K562 (cell line): ENCODE results near the gene SENP7. TPM values are rescaled to one million over a fixed set of nuclear protein-coding genes. Genes with fewer than 3 reads are reported as not detected.

Experiments
- BRD9 ChIP-seq: fragments of 450-650 bp; IDR thresholded peaks from 2 replicates; pipeline ENCODE4 v1.6.1; 2018; ENCODE audit warnings: low read depth; ENCODE audit not compliant: partially characterized antibody
- COPS2 ChIP-seq: fragments of 450-650 bp; conservative IDR thresholded peaks from 2 replicates; pipeline ENCODE4 v1.6.1; 2016; ENCODE audit warnings: mild to moderate bottlenecking, moderate library complexity
- CREM ChIP-seq: IDR thresholded peaks from 2 replicates; pipeline ENCODE4 v1.6.1; 2014; ENCODE audit warnings: antibody characterized with exemption, low read depth
- FOXK2 ChIP-seq, 2 experiments: fragments of 450-650 bp; IDR thresholded peaks in 1 of 2; conservative IDR thresholded peaks in 1 of 2; 2 replicates each; pipeline ENCODE4 v1.6.1; 2016; ENCODE audit warnings: low read depth in 2 of 2, mild to moderate bottlenecking in 1 of 2
- MTA3 ChIP-seq: fragments of 450-650 bp; formaldehyde crosslinking; IDR thresholded peaks from 2 replicates; pipeline ENCODE4 v1.6.1; 2017; ENCODE audit warnings: mild to moderate bottlenecking, borderline replicate concordance
- NR4A1 ChIP-seq, 2 experiments: fragments of 250-450 bp in 1 of 2; fragments of 450-650 bp in 1 of 2; sonication (Bioruptor Pico) in 1 of 2; IDR thresholded peaks; 2 replicates each; pipeline versions ENCODE4 v1.4.0 to v1.6.1; 2016 to 2020; ENCODE audit warnings: mild to moderate bottlenecking in 2 of 2, missing compliant biosample characterization in 1 of 2, missing genetic modification characterization in 1 of 2, moderate library complexity in 1 of 2
- SOX6 ChIP-seq: fragments of 450-650 bp; IDR thresholded peaks from 2 replicates; pipeline ENCODE4 v1.6.1; 2014; ENCODE audit warnings: mild to moderate bottlenecking
- ZKSCAN1 ChIP-seq: fragments of 150-350 bp; IDR thresholded peaks from 2 replicates; pipeline ENCODE4 v1.6.1; 2016; ENCODE audit warnings: low read depth, low read length
- ZNF75A ChIP-seq: fragments of 450-650 bp; formaldehyde crosslinking; IDR thresholded peaks from 2 replicates; pipeline ENCODE4 v1.4.0; 2020; ENCODE audit warnings: mild to moderate bottlenecking
- ZNF780A ChIP-seq: fragments of 250-450 bp; sonication (Bioruptor Pico); IDR thresholded peaks from 2 replicates; pipeline ENCODE4 v1.5.0; 2021; ENCODE audit warnings: mild to moderate bottlenecking
- polyA plus RNA-seq, 8 experiments: library from polyadenylated mRNA; depleted of rRNA in 4 of 8; stranded (reverse) in 5 of 8; unstranded in 3 of 8; fragments of >200 nt; fragmentation: Nextera tagmentation in 2 of 8; fragmentation: Illumina TruSeq in 1 of 8; extraction: Ambion mirVana in 2 of 8; extraction: Trizol in 1 of 8; gene quantifications; 2 replicates each; pipeline versions ENCODE4 v1.2.1 to v1.2.3, GENCODE V29; 2011 to 2014; ENCODE audit warnings: inconsistent platforms in 1 of 8, missing spikeins in 1 of 8
- total RNA-seq, 7 experiments: library from RNA; depleted of rRNA in 6 of 7; stranded (reverse); fragments of >200 nt in 6 of 7; fragmentation: Illumina TruSeq in 2 of 7; extraction: Trizol in 2 of 7; gene quantifications; 2 replicates each; pipeline versions ENCODE4 v1.2.1 to v1.2.3, GENCODE V29; 2011 to 2021; ENCODE audit warnings: low replicate concordance in 1 of 7
- TF ChIP-seq, protein P1 (sequence below): fragments of 450-650 bp; IDR thresholded peaks from 2 replicates; pipeline ENCODE4 v1.6.1; 2016; ENCODE audit warnings: missing biosample characterization, missing genetic modification characterization
- TF ChIP-seq, protein P2 (sequence below): fragments of 250-450 bp; sonication (Bioruptor Pico); IDR thresholded peaks from 2 replicates; pipeline ENCODE4 v1.8.0; 2021; ENCODE audit warnings: mild to moderate bottlenecking, moderate library complexity
- TF ChIP-seq, protein P3 (sequence below): fragments of 450-650 bp; conservative IDR thresholded peaks from 2 replicates; pipeline ENCODE4 v1.6.1; 2016; ENCODE audit warnings: missing genetic modification characterization, low read depth, mild to moderate bottlenecking, missing compliant biosample characterization, moderate library complexity
- TF ChIP-seq, protein P4 (sequence below): sonication (generic); formaldehyde crosslinking; IDR thresholded peaks from 2 replicates; pipeline ENCODE4 v1.9.0; 2022; ENCODE audit warnings: mild to moderate bottlenecking, missing genetic modification reagents

Gene SENP7
- total and polyA plus RNA-seq, 9 of the 15 experiments (the other 6 are each of a cell fraction or from before 2014, with no cell fraction given), result 4.1 to 21.9 (median 10.7) TPM

DNA sequence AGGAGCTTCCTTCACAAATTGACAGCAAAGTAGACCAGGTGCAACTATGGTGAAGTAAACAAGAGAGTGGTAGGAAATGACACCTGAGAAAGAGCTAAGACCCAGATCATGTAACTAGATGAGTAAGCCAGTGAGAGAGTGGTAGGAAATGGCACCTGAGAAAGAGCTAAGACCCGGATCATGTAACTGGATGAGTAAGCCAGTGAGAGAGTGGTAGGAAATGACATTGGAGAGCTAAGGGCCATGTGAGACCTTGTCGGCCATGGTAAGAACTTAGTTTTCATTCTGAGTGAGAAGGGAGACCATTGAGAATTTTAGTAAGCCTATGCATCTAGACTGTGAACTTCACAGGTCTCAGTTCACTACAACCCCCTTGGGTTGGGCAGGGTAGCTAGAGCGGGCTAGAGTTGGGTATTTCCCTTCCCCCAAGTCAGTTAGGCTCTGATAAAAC, 5.4 kb upstream of the SENP7 start (continued):
- peak; percentile 32 for TF ChIP-seq BRD9
- TF ChIP-seq ZNF780A (CRISPR knock-in tag), result no peak
- no peak for TF ChIP-seq SOX6
- no peak for TF ChIP-seq ZNF75A
- TF ChIP-seq NR4A1 (CRISPR knock-in tag; IDR thresholded peaks at IDR 0.05), result no peak
- 0 out of 2 replicates have a peak, but pooled peaks have one; percentile 16 for TF ChIP-seq NR4A1 (tag; IDR thresholded peaks at IDR 0.05)
- TF ChIP-seq, protein P1, sequence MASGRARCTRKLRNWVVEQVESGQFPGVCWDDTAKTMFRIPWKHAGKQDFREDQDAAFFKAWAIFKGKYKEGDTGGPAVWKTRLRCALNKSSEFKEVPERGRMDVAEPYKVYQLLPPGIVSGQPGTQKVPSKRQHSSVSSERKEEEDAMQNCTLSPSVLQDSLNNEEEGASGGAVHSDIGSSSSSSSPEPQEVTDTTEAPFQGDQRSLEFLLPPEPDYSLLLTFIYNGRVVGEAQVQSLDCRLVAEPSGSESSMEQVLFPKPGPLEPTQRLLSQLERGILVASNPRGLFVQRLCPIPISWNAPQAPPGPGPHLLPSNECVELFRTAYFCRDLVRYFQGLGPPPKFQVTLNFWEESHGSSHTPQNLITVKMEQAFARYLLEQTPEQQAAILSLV (tag), result 0 out of 2 replicates have a peak, but pooled peaks have one; percentile 11
- TF ChIP-seq COPS2, result no peak
- TF ChIP-seq, protein P2, sequence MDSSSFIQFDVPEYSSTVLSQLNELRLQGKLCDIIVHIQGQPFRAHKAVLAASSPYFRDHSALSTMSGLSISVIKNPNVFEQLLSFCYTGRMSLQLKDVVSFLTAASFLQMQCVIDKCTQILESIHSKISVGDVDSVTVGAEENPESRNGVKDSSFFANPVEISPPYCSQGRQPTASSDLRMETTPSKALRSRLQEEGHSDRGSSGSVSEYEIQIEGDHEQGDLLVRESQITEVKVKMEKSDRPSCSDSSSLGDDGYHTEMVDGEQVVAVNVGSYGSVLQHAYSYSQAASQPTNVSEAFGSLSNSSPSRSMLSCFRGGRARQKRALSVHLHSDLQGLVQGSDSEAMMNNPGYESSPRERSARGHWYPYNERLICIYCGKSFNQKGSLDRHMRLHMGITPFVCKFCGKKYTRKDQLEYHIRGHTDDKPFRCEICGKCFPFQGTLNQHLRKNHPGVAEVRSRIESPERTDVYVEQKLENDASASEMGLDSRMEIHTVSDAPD, result no peak
- peak; percentile 20; the same call in 1 of the 2 replicates for TF ChIP-seq CREM
- TF ChIP-seq FOXK2 (conservative IDR thresholded peaks at IDR 0.05 in 1 of 2, IDR thresholded peaks at IDR 0.05 in 1 of 2; ENCODE audit: low read depth in 2 of 2), result peak in 1 of 2 experiments; percentile 42; a peak in 1 of 4 replicates
- TF ChIP-seq ZKSCAN1, result no peak
- TF ChIP-seq, protein P3, sequence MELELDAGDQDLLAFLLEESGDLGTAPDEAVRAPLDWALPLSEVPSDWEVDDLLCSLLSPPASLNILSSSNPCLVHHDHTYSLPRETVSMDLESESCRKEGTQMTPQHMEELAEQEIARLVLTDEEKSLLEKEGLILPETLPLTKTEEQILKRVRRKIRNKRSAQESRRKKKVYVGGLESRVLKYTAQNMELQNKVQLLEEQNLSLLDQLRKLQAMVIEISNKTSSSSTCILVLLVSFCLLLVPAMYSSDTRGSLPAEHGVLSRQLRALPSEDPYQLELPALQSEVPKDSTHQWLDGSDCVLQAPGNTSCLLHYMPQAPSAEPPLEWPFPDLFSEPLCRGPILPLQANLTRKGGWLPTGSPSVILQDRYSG (tag), result no peak
- 0 out of 2 replicates have a peak, but pooled peaks have one; percentile 23 for TF ChIP-seq MTA3
- TF ChIP-seq, protein P4, sequence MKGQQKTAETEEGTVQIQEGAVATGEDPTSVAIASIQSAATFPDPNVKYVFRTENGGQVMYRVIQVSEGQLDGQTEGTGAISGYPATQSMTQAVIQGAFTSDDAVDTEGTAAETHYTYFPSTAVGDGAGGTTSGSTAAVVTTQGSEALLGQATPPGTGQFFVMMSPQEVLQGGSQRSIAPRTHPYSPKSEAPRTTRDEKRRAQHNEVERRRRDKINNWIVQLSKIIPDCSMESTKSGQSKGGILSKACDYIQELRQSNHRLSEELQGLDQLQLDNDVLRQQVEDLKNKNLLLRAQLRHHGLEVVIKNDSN (CRISPR knock-in tag), result no peak
